Body of pancreas (tissue), 4 donors: ENCODE measurements around the gene POU2F2.

Experiments used
- POLR2A ChIP-seq, 3 donors: fragments of 450-650 bp; IDR thresholded peaks; one replicate each; pipeline ENCODE4 v1.6.1; 2016; ENCODE audit warnings: antibody characterized with exemption in 3 of 3, mild to moderate bottlenecking in 2 of 3
- TF ChIP-seq, protein P1 (sequence below), 7 experiments: fragments of 450-650 bp in 4 of 7; fragments of 200-600 bp in 3 of 7; sonication (generic) in 3 of 7; IDR thresholded peaks; one replicate each; pipeline ENCODE4 v1.5.1; 2016 to 2019; ENCODE audit warnings: antibody characterized with exemption in 7 of 7

GRCh38 chr19:42069619-42070351 is 62.5 kb downstream of the POU2F2 start, which contains the start of gene GRIK5:
- TF ChIP-seq, protein P1, sequence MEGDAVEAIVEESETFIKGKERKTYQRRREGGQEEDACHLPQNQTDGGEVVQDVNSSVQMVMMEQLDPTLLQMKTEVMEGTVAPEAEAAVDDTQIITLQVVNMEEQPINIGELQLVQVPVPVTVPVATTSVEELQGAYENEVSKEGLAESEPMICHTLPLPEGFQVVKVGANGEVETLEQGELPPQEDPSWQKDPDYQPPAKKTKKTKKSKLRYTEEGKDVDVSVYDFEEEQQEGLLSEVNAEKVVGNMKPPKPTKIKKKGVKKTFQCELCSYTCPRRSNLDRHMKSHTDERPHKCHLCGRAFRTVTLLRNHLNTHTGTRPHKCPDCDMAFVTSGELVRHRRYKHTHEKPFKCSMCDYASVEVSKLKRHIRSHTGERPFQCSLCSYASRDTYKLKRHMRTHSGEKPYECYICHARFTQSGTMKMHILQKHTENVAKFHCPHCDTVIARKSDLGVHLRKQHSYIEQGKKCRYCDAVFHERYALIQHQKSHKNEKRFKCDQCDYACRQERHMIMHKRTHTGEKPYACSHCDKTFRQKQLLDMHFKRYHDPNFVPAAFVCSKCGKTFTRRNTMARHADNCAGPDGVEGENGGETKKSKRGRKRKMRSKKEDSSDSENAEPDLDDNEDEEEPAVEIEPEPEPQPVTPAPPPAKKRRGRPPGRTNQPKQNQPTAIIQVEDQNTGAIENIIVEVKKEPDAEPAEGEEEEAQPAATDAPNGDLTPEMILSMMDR (IDR thresholded peaks at IDR 0.05): no peak
- TF ChIP-seq POLR2A (IDR thresholded peaks at IDR 0.05): peak in 2 of 3 donors; percentile 18 to 36
